HG03025 (cell line): Measurements from ENCODE around the gene TRAF4.

Experiments used
- ATAC-seq: cut with Tn5 transposase; IDR thresholded peaks from one replicate; pipeline ENCODE4 v1.9.1; 2021; ENCODE audit warnings: mild to moderate bottlenecking, moderate library complexity; ENCODE audit not compliant: unreplicated experiment, low FRiP score

The TRAF4 gene, protein sequence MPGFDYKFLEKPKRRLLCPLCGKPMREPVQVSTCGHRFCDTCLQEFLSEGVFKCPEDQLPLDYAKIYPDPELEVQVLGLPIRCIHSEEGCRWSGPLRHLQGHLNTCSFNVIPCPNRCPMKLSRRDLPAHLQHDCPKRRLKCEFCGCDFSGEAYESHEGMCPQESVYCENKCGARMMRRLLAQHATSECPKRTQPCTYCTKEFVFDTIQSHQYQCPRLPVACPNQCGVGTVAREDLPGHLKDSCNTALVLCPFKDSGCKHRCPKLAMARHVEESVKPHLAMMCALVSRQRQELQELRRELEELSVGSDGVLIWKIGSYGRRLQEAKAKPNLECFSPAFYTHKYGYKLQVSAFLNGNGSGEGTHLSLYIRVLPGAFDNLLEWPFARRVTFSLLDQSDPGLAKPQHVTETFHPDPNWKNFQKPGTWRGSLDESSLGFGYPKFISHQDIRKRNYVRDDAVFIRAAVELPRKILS

GRCh38 chr17:28743243-28744103, at the start of gene TRAF4:
Gene TRAF4, plus strand, starts transcription at chr17:28744011. Its CDS starts 102 bp downstream, at chr17:28744113.
- ATAC-seq = peak; percentile 43

GRCh38 chr17:28698253-28698941, 45.4 kb upstream of the TRAF4 start:
- ATAC-seq = no peak

GRCh38 chr17:28700278-28700677, 43.5 kb upstream of the TRAF4 start:
- no peak for ATAC-seq

- ATAC-seq = no peak
These were observed 42.9 kb upstream of the TRAF4 start for GRCh38 chr17:28700830-28701492.

DNA sequence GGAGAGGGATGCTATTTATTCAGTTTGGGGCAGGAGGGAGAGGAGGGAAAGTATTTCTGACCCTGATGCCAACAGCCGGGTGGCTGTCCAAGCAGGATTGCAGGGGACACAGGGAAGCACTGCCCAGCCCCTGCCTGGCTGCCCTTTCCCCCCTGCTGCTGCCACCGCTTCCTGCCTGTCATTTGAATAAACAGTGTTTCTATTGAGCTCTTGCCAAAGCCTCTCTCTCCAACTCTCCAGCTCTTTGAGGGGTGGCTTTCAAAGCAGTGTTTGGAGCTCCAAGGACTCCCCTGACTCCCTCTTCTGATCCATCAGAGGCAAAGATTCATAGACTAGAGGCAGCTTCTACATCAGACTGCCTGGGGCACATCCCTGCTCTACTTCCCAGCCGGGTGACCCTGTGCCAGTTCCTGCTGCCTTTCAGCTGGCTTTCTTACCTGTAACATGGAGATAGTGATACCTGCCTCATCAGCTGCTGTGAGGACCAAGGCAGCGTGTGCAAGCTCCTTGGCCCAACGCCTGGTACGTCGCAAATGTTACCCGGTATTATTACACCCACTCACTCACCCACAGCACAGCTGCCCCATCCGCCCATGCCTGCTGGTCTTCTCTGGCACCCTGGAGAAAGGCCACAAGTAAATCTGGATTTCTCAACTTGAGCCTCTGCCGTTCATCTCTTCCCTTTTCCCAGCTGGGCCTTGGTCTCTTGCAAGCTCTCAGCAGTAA, 41.6 kb upstream of the TRAF4 start:
- ATAC-seq = no peak

- no peak for ATAC-seq
These were observed 41.1 kb upstream of the TRAF4 start for GRCh38 chr17:28702752-28703150.

DNA sequence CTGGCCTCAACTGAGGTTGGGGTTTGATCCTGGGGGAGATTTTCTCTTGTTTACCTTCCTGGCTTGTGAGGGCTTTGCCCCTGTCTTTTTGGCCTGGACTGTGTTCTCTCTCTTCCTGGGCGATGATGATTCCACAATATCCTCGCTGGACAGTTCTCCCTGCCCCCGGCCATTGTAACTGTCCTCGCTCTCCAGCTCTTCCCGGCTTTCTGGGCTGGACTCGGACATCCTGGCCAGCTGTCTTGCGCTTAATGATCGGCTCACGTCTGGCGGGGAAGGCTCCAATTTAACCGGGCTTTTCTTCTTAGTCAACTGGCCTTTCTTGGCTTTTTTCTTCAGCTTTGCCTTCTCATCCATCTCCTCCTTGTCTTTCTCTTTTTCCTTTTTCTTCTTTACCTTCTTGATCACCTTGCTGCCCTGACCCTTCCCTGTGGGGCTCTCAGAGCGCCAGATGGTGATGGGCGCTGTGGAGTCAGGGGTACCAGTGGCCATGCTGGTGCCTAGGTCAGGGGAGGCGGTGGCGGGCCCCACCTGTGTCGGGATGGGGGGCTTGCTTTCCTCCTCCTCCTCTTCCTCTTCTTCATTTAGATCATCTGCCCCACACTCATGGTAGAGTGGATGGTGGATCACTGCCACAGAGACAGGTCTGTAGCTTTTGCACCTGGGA, 40.1 kb upstream of the TRAF4 start:
- ATAC-seq = no peak

DNA sequence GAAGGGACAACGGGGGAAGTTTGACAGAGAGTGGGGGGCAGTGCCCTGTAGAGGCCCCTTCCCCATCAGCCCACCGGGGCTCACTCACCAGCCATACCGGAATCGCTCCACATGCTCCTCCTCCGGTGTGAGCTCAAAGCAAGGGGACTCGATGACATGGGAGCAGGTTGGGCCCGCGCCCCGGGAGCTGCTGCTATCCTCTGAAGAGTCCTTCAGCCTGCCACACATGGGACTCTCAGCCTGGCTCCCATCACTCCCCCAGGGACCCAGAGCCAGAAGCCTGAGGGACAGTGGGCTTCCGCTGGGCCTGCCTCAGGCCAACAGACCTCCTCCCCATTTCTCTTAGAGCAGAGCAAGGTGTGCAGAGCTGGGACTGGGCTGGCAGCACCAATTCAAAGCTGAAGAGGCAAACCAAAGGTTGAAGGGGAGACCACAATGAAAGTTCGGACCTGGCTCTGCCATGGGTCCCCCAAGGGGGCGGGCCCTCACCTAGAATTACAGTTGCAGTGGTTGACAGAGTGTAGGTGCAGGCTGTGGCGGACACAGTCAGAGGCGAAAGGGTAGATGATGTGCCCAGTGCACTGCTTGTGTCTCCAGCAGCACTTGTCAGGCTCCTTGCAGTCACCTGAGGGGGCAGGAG, 39.5 kb upstream of the TRAF4 start:
- ATAC-seq = no peak

GRCh38 chr17:28705074-28705659, 38.6 kb upstream of the TRAF4 start:
- no peak for ATAC-seq

DNA sequence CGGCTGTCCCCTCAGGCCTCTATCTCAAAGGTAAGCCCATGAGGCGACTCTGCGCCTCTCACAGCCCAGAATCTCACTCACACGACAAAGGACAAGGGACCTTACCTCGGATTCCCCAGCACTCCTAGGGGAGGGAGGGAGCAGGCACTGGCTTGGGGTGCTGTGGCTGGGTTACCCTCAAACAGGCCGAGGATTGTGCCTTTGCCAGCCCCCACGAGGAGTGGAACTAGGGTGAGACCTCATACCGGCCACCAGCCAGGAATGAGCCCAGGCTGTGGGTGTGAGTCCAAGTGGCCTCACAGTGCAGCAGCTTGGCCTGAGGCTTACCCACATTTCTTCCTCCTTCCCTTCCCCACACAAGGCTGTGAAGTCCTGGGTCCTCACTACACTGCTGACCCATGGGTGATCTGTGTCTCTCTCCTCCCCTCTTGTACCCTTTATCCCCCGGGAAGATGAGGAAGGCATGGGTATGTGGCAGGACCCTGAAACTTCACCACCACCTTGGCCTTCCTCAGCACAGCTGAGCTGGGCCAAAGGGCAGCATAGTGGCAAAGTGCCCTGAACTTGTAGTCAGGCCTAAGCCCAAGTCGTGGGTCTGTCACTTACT, 38.0 kb upstream of the TRAF4 start:
- ATAC-seq = no peak

DNA sequence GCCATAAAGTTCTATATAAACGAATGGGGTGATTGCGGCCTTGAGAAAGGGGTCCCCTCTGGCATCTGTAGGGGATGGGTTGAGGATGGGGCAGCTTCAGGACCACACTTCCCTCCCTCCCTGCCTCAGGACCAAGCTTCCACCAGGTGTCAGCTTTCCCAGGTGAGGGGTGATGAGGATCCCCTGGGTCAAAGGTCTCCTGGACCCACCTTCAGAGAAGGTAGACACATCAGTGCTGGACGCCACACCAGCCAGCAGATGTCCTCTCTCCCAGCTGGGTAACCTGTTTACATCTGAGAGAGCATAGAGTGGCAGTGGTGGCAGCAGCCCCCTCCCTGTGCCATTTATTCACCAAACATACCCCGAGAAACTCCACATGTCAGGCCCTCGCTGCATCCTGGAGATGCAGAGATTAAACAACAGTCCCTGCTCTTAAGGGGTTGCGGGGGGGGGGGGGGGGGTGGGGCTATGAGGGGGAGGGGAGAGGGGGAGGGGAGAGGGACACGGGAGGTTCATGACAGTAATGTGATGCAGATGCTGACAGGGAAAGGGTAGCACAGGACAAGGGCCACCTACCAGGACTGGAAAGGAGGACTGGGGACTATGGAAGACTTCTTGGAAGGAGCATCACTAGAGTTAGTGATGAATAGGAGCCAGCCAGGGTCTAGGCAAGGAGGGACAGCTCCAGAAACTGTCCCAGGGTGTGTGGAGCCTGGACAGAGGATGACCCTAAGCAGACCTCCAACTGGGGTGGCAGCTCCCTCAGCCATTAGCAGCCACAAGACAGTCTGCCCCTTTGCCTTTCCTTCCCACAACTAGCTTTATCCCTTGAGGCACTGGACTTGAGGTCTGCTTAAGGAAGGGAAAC, 37.1 kb upstream of the TRAF4 start:
- no peak for ATAC-seq

GRCh38 chr17:28707339-28707720, 36.5 kb upstream of the TRAF4 start:
- no peak for ATAC-seq

- ATAC-seq = no peak
These were observed 32.7 kb upstream of the TRAF4 start for GRCh38 chr17:28710861-28711722.

DNA sequence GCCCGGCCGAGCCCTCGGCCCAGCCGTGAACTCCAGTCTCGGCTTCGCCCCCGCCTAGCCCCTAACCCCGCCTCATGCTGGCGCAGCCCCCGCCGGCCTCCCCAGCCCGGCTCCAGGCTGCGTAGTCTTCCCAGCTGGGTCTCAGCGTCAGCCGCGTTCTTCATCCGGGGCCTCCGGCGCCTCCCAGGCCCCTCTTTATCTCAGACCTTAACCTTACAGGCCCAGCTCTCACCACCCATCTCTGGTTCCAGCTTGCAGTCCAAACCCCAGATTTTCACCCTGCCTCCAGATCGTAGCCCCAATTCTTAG, 32.1 kb upstream of the TRAF4 start, which contains the start of gene PROCA1:
Gene PROCA1 (minus strand): TSS at position 166 of the 309 bp plus-strand sequence. CDS start 228 bp downstream, outside the sequence.
- ATAC-seq = no peak

DNA sequence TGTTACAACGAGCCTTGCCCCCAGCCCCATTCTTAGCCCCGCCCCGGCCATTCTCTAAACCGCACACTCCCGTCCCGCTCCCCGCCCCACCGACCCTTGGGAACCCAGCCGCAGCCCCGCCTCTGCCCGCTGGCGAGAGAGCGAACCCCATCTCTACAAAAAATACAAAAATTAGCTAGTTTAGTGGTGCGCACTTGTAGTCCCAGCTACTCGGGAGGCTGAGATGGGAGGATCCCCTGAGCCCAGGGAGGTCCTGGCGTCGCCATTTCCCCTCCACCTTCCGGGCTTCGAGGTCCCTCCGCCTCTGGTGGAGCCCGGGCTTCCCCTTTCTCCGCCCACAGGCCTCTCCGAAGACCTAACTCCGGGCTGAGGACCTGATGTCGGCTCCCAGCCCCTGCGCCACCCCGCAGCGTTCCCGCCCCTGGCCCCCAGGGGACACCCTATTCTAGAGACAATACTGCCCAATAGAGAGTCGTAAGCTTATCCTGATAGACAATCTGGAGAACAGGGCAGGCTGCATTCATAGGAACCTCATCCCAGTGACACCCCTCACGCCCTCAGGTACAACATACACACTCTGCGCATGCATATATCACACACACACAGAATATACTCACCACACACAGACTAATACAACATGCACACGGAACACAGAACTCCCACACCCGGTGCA, 31.6 kb upstream of the TRAF4 start:
- no peak for ATAC-seq
